Measurements from ENCODE around the gene COL8A2. TPM values are rescaled to one million over a fixed set of nuclear protein-coding genes. Genes with fewer than 3 reads are reported as not detected.
A peak's percentile ranks its signal among the peaks of the same experiment; 100 is the strongest.

The COL8A2 gene
- total RNA-seq, 4 donors from 2014 or later, result 1.2 to 16.6 (median 5.8) TPM

DNA sequence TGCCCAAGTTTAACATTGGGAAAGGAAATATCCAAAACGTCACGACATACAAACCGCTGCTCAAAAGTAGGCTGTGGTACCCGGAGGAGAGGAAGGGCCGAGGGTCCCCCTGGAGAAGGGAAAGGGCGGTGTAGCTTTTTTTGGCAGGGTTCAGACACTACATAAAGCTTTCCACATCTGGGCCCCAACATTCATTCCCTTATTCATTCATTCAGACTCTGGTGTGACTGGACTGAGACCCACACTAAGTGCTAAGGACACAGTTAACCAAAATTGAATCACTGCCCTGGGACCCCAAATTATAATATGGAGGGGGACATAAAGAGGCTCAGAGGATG, 10.3 kb upstream of the COL8A2 start:
- TF ChIP-seq POLR2A (IDR thresholded peaks at IDR 0.05), result no peak
- TF ChIP-seq, protein P1, sequence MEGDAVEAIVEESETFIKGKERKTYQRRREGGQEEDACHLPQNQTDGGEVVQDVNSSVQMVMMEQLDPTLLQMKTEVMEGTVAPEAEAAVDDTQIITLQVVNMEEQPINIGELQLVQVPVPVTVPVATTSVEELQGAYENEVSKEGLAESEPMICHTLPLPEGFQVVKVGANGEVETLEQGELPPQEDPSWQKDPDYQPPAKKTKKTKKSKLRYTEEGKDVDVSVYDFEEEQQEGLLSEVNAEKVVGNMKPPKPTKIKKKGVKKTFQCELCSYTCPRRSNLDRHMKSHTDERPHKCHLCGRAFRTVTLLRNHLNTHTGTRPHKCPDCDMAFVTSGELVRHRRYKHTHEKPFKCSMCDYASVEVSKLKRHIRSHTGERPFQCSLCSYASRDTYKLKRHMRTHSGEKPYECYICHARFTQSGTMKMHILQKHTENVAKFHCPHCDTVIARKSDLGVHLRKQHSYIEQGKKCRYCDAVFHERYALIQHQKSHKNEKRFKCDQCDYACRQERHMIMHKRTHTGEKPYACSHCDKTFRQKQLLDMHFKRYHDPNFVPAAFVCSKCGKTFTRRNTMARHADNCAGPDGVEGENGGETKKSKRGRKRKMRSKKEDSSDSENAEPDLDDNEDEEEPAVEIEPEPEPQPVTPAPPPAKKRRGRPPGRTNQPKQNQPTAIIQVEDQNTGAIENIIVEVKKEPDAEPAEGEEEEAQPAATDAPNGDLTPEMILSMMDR (IDR thresholded peaks at IDR 0.05), result no peak
- H3K36me3 ChIP-seq, result no peaks in the 10 kb centered on the region
- DNase-seq, result no peak
- intact Hi-C loops (cut with DNase I; ENCODE audit: low total_unique reads), result loop anchor here (2.0 kb wide), 1 partner anchor 36 kb away; no protein-coding TSS in a partner anchor
- no peak overlapping the region for H3K4me3 ChIP-seq
- no peaks in the 10 kb centered on the region for H3K9me3 ChIP-seq
- no peaks in the 10 kb centered on the region for H3K4me1 ChIP-seq
- H3K27me3 ChIP-seq, result no peaks in the 10 kb centered on the region
- peak overlapping the region; percentile 1 to 29 for H3K27ac ChIP-seq

DNA sequence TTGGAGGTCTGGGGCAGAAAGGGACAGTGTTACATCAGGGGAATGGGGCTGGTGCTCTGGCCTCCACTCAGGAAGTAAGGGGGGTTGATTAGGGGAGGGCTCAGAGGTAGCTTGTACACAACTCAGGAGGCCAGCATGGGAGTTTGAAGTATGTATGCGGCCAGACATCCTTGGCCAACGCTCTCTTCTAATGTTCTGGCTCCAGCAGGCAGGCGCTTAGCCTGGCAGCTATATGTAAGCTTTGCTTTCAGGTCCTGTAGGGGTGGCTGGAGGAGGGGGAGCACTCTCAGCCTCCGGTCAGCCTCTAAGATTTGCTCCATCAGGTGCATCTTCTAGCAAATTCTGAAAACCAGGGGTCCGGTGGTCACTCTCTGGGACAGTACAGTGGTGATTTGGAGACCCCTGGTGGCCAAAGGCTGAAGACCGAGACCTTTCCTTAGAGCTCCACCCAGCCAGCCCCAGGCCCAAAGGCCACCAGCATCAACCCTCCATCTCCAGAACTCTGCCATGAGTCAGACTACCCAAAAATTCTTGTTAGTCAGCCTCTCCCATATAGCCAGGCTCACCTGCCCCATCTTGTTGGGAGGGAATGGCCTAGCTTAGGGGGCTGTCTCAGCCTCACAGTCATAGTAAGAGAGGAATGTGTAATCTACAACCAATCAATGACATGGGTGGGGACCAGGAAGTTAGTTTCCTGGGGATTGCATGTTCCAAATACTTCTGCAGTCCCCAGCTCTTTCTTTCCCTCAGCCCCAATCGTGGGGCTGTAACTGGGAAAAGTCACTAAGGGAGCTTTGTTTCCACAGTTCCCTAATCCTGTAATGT, 9.7 kb upstream of the COL8A2 start:
- TF ChIP-seq POLR2A (IDR thresholded peaks at IDR 0.05), result no peak
- TF ChIP-seq, protein P1 (IDR thresholded peaks at IDR 0.05), result peak; percentile 48 to 68 (median 54)
- H3K36me3 ChIP-seq, result no peaks in the 10 kb centered on the region
- intact Hi-C loops (cut with DNase I; ENCODE audit: low total_unique reads), result loop anchor here (2.0 kb wide), 1 partner anchor 36 kb away; no protein-coding TSS in a partner anchor
- H3K4me3 ChIP-seq, result no peak overlapping the region
- no peaks in the 10 kb centered on the region for H3K9me3 ChIP-seq
- no peaks in the 10 kb centered on the region for H3K4me1 ChIP-seq
- DNase-seq, result peak; percentile 47 to 61
- peak overlapping the region; percentile 29 to 54 for H3K27ac ChIP-seq
- no peaks in the 10 kb centered on the region for H3K27me3 ChIP-seq

DNA sequence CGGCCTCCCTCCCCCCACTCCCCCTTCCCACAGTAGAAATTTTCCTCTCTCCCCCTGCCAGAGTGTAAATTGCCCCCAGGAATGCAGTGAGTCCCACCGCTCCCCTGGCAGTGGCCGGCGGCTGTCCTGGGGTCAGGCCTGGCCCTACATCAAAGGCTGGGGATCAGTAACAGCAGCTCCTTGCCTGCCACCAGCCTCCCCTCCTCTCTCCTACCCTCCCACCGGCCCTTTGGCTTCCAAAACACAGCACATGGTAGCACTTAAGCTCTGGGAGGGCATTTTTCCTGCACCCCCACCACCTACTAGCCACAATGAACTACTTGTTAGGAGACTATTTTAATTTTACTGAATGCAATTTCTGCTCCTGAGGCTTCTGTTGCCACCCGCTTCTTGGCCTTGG, 9.0 kb upstream of the COL8A2 start:
- H3K27me3 ChIP-seq, result no peaks in the 10 kb centered on the region
- intact Hi-C loops (cut with DNase I; ENCODE audit: low total_unique reads), result loop anchor here (2.0 kb wide), 1 partner anchor 35 kb away; no protein-coding TSS in a partner anchor
- no peaks in the 10 kb centered on the region for H3K9me3 ChIP-seq
- H3K4me1 ChIP-seq, result no peaks in the 10 kb centered on the region
- peak overlapping the region in 1 of 2 donors; percentile 54 for H3K27ac ChIP-seq
- H3K36me3 ChIP-seq, result no peaks in the 10 kb centered on the region
- TF ChIP-seq, protein P1 (IDR thresholded peaks at IDR 0.05), result no peak
- TF ChIP-seq POLR2A (IDR thresholded peaks at IDR 0.05), result no peak
- no peak for DNase-seq
- H3K4me3 ChIP-seq, result no peak overlapping the region

DNA sequence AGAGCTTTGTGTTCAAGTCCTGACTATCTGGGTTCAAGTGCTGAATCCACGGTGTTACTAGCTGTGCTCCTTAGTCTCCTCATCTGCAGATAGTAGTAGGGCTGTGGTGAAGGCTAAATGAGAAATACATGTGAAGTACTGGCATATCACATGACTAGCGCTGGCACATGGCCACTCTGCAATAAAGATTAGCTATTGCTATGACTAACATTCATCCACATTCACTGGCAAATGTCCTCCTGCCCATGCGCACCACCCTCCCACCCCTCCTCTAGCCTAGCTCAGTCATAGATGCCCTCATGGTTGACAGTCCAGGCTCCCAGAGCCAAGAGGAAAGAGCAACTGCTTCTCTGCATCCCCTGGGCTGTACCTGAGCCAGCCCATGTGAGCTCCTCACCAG, 8.5 kb upstream of the COL8A2 start:
- TF ChIP-seq, protein P1 (IDR thresholded peaks at IDR 0.05), result no peak
- no peak for TF ChIP-seq POLR2A (IDR thresholded peaks at IDR 0.05)
- DNase-seq, result peak; percentile 83 to 91
- no peaks in the 10 kb centered on the region for H3K4me1 ChIP-seq
- intact Hi-C loops (cut with DNase I; ENCODE audit: low total_unique reads), result no loop called here
- peak overlapping the region in 1 of 2 donors; percentile 54 for H3K27ac ChIP-seq
- no peaks in the 10 kb centered on the region for H3K27me3 ChIP-seq
- no peaks in the 10 kb centered on the region for H3K9me3 ChIP-seq
- no peak overlapping the region for H3K4me3 ChIP-seq
- no peaks in the 10 kb centered on the region for H3K36me3 ChIP-seq

DNA sequence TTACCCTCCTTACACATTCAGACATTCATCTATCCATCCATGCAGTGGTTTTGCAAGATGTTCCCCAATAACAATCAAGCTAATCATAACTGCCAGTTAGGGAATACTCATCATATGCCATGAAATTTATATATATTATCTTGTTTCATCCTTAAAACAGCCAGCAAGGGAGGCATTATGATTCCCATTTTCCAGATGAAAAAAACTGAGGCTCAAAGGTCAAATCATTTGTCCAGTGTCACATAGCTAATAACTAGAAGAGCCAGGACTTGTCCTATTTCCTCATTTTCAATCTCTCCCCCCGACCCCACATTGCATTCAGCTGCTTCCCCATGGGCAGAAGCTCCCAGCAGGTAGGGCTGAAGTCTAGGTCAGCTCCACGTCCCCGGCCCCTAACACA, 7.0 kb upstream of the COL8A2 start:
- Histone ChIP-seq H3K36me3 (no peaks in the 10 kb centered on the region), H3K9me3 (no peaks in the 10 kb centered on the region), H3K27me3 (no peaks in the 10 kb centered on the region), H3K4me3 (no peak overlapping the region), H3K4me1 (no peaks in the 10 kb centered on the region), H3K27ac (no peak overlapping the region)
- TF ChIP-seq POLR2A (IDR thresholded peaks at IDR 0.05), result no peak
- TF ChIP-seq, protein P1 (IDR thresholded peaks at IDR 0.05), result no peak
- DNase-seq, result no peak
- intact Hi-C loops (cut with DNase I; ENCODE audit: low total_unique reads), result no loop called here

Measured in uterus (tissue), 4 donors.